ENCODE results near the gene EPHB1.

EPHB1 gene

GRCh38 chr3:134809427-134810051, 14.5 kb downstream of the EPHB1 start:
- DNase-seq, result no peak

DNA sequence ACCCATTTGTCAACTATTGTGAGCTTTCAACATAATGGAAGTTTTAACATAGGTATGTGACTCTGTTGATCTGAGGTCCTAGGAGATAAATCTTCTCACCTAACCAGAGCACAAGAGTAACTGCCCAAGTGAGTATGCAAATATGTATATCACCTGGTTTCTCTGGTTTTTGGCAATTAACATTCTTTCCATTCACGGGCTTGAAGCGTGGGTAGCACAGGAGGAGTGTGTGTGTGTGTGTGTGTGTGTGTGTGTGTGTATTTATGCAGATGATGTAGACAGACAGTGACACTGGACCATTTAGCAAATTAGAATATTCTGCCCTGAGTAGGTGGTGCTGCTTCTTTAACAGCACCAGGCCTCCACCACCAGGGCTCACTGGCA, 15.0 kb downstream of the EPHB1 start:
- DNase-seq, result no peak

GRCh38 chr3:134810850-134811249, 15.8 kb downstream of the EPHB1 start:
- no peak for DNase-seq

DNA sequence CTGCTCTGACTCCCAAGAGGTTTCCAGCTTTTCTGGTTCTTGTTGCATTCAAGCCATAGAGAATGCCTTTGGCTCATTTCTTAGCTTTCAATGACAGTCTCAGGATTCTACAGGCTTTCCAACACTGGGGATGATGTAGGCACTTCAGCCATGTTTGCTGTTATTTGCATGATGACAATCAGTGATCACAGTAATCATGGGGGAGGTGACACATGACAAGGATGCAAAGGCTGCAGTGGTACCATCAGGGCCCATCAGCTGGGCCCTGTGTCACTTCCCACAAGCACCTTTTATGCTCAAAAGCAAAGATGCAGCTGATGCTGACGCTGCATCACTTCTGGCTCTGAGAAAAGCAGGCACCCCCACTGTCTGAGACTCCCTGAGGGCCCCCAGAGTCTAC, 18.6 kb downstream of the EPHB1 start:
- no peak for DNase-seq

DNA sequence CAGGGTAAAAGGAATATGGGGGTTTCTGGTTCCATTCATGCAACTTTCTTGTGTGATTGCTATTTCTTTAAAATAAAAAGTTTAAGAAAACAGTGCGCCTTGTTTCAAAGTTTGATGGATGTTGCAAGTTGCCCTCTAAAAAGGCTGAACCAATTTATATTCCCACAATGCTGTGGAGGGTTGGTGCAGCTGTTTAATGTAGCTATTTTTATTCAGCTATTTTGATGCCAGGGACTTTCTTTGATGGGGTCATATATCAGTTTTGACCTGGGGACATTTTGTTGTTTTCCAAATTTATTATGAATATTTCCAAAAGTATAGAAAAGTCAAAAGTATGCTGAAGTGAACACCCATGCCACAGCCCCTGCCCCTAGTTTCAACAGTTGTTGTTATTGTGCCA, 20.5 kb downstream of the EPHB1 start:
- DNase-seq, result no peak

DNA sequence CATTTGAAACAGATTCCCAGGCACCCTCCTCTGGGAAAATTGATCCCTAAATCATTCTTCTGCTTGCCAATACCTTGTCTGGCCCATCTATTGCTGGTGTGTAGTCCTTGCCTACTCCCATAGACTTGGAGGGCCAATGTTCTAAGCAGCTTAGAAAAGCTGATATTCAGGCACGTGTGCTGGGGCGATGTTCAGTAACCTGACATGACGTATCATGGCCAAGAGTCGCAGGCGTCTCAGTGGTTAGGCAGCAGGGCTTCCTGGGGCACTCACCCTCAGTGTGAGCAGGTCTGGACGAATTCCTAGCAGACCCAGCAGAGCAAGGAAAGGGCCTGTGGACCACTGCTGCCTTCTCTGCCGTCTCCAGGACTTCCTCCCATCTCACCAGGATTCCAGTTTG, 21.6 kb downstream of the EPHB1 start:
- no peak for DNase-seq

DNA sequence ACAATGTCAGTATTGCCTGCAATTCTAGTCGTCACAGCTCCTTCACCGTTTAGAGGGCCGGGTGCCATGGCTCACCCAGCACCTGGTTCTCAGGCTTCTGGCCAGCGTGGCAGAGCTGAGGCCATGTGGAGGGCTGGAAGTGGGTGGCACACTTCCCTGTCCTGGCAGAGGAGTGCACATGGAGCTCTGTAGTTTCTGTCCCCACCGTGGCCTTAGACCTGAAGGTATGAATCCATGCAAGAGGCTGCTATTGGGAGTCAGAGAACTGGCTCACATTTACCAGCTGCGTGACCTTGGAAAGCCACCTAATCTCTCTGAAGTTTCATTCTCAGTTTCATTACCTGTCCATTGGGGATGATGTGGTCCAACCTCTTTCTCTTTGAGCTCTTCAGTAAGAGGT, 22.2 kb downstream of the EPHB1 start:
- no peak for DNase-seq

DNA sequence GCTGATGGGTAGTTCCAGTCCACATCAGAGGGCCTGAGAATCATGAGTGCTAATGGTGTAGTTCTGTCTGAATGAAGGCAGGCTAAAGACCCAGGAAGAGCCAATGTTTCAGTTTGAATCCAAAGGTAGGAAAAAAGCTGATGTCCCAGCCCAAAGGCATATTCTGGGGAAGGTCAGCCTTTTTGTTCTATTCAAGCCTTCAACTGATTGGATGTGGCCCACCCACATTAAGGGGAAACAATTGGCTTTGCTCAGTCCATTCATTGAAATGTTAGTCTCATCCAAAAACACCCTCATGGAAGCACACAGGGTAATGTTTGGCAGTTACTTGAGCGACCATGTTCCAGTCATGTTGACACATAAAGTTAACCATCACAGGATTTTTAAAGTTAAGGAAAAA, 25.9 kb downstream of the EPHB1 start:
- DNase-seq, result no peak

DNA sequence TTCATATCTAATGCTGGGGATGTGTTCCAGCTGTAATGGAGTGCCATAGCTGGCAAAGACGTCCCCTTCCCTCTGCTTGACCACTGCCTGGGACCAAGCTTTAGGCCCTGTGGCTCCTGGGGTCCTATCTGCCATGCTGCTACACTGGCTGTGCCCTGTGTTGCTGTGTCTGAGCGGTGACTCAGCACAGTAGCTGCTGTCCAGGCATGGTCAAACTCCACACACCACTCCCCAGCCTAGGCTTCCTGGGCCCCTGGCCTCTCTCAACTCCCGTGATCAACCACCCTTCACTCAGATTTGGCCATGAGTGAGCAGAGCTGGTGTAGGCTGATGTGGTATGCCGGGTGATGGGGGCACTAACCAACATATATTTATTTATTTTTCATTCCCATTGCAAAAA, 27.0 kb downstream of the EPHB1 start:
- DNase-seq, result no peak

DNA sequence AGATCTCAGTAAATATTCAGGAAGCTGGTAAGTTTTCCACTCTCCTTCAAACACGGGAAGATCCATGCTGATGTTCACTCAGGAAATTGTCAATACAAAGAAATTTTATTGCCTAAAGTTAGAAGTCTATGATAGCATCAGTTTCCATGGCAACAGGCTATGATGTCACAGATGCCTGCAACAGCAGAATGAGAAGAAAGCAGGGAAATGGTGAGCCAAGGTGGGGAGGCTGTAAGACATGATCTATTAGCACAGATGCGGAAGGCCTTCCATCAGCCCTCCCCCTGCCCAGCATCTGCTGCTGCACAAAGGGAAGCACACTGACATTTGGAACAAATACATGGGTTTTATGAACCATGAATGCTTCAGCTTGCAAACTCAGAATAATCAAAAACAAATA, 28.6 kb downstream of the EPHB1 start:
- DNase-seq, result no peak

- no peak for DNase-seq
Measured at GRCh38 chr3:134824791-134825190, 29.7 kb downstream of the EPHB1 start.

DNA sequence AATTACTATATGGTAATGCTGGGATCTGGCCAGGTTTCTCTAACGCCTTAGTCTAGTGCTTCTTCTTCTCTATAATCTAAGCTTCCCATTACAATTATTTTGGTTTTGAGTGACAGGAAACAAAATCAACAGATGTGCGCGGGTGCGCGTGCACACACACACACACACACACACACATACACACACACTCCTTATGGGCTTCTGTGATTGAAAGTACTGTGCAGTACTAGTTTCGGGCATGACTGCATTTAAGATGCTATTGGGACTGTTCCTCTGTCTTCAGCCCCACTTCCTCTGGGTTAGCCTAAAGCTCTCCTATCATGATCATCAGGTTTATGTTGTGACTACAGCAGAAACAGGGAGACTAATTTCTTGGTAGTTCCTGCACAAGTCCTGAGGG, 32.2 kb downstream of the EPHB1 start:
- DNase-seq, result no peak

DNA sequence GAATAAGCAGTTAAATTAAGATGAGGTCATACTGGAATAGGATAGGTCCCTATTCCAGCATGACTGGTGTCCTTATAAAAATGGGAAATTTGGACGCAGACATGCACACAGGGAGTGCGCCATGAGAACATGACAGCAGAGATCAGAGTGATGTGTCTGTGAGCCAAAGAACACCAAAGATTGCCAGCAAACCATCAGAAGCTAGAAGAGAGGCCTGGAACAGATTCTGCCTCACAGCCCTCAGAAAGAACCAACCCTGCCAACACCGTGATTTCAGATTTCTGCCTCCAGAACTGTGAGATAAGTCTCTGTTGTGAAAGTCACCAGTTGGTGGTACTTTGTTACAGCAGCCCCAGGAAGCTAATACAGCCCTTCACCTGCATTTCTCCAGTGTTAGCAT, 34.7 kb downstream of the EPHB1 start:
- no peak for DNase-seq

DNA sequence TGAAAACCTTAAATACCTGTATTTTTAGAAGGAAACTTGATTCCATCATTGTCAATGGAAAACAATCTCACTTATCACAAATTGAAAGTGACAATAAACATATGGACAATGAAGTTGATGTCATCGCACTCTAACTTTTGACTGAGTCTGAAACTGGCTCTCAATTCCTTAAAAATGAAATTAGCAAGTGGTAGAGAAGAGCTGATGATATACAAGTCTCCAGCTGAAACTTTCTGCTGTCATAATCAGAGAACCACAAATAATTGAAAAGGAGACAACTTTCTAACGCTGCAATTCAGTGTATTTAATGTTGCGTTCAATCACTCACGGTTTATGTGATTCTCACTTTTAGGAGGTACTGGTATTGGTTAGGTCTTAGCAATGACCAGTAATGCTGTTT, 37.5 kb downstream of the EPHB1 start:
- no peak for DNase-seq

DNA sequence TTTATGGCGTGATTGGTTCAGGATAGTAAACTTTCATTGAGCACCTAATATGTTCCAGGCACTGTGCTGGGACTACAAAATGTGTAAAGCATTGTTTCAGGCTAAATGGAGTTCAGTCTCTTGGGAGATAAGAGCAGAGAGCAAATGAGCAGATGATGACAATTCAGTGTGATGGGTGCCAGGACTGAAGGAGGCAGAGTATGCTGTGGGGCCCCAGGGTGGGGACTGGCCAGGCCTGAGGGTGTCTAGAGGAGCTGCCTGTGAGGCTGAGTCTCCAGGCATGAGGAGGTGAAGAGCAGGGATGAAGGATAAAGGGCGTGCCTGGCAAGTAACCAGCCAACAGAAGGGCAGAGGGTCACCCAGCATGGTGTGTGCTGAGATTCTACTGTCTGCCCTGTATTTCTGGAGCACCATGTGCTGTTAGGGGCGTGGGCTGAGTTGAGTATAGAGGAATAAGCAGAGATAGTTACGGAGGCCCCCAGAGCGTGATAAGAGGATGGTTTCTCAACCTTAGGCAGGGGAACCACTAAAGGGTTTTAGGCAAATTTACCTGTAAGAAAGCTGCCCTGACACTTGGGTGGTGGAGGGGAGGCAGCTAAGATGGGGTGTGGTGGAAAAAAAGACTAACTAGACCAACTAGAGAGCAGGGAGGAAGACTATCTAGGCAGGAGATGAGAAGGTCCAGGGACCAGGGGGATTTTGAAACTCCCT, 38.5 kb downstream of the EPHB1 start:
- no peak for DNase-seq

DNA sequence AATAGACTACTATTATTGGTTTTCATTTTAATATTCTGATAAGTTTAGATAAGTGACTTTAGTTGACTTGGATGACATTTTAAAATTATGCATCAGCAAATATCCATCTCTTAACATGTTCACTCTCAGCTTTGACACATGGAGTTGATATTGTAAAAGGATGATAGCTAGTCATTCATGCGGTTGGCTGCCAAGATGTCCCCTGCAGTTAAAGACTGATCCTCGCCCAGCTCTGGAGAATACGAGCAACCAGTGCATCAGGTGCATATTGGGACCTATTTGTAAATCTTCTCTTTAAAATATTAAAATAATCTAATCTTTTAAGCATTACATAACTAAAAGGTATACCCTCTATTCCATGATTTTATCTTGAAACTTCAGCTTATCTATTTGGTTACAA, 41.9 kb downstream of the EPHB1 start:
- DNase-seq, result no peak

- DNase-seq, result no peak
Measured at GRCh38 chr3:134838599-134838998, 43.5 kb downstream of the EPHB1 start.

- DNase-seq, result no peak
Measured at GRCh38 chr3:134839422-134839821, 44.4 kb downstream of the EPHB1 start.

GRCh38 chr3:134839990-134840389, 44.9 kb downstream of the EPHB1 start:
- no peak for DNase-seq

GRCh38 chr3:134840459-134840858, 45.4 kb downstream of the EPHB1 start:
- no peak for DNase-seq

- no peak for DNase-seq
Measured at GRCh38 chr3:134846084-134846483, 51.0 kb downstream of the EPHB1 start.

GRCh38 chr3:134846911-134847317, 51.9 kb downstream of the EPHB1 start:
- DNase-seq, result no peak

DNA sequence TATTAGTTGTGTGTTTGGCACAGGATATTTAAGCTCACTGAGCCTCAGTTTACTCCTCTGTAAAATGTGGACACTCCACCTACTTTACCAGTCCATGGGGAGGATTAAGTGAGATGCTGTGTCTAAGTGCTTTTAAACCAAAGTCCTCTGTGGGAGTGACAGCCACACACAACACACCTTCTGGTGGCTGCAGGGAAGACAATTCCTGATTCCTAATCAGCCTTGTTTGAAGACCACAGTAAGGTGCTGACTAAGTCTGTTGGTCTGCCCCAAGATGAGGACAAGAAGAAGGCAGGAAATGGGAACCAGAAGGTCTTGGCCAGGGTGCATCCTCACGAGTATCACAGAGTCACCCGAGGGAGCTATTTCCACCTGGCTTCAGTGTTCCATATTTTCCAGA, 52.3 kb downstream of the EPHB1 start:
- no peak for DNase-seq

DNA sequence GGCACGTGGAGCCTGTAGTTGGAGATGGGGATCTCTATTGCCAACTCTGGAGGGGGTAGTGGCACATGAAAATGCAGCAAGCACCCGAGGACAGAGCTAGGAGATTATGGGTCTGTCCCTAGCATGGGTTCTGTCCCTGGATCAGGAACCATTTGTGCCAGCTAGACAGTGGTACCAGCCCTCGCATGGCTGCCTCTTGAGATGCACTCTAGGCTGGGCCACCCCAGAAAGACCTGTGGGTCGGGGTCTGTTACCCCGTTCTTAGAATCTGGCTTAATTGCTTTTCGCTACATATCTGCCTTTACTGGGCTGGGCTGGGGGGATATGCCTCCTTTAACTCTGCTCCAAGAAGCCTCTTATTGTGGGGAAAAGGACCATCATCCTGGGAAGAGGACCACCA, 54.5 kb downstream of the EPHB1 start:
- no peak for DNase-seq

DNA sequence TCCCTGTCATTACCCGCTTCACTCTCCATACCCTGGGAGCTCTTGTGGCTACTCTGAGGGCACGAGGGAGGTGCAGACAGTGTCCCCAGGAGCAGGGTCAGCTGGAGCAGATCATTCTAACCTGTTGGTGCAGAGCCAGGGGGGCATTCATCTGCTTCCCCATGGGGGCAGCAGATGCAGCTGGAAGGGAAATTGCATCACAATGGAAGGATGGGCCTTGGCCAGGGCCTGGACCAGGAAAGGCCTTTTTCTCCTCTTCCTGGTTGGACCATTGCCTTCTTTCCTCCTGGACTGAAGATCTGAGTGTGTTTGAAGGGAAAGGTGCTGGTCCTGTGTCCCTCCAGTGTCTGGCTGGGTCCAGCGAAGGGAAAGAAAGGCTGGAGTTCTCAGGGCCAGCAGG, 55.7 kb downstream of the EPHB1 start:
- DNase-seq, result no peak

Measured in activated T-cell treated with anti-CD3 and anti-CD28 coated beads for 4 hours (primary cell).